T follicular helper cell (primary cell): ENCODE data around the gene ALMS1.
"Not testable (repeated sequence)": the region's sequence is repeated elsewhere in the genome, so short reads cannot be mapped to it uniquely, and the experiment has no call there.

Experiments
- DNase-seq: peaks from one replicate; pipeline ENCODE4 v3.0.0-alpha.2; 2020; ENCODE audit warnings: low read depth

ALMS1 gene

GRCh38 chr2:73404409-73404808, 18.8 kb downstream of the ALMS1 start:
- no peak for DNase-seq

GRCh38 chr2:73406996-73407395, 21.4 kb downstream of the ALMS1 start:
- DNase-seq, result no peak

GRCh38 chr2:73408198-73408597, 22.6 kb downstream of the ALMS1 start:
- no peak for DNase-seq

- DNase-seq, result no peak
Observed at GRCh38 chr2:73414696-73415095, 29.1 kb downstream of the ALMS1 start.

- DNase-seq, result no peak
Observed at GRCh38 chr2:73415906-73416305, 30.3 kb downstream of the ALMS1 start.

- no peak for DNase-seq
Observed at GRCh38 chr2:73418343-73418742, 32.7 kb downstream of the ALMS1 start.

- DNase-seq, result no peak
Observed at GRCh38 chr2:73423913-73424312, 38.3 kb downstream of the ALMS1 start.

GRCh38 chr2:73426176-73426575, 40.5 kb downstream of the ALMS1 start:
- DNase-seq, result no peak

GRCh38 chr2:73436019-73436418, 50.4 kb downstream of the ALMS1 start:
- DNase-seq, result no peak

- DNase-seq, result no peak
Observed at GRCh38 chr2:73444202-73444601, 58.6 kb downstream of the ALMS1 start.

- no peak for DNase-seq
Observed at GRCh38 chr2:73448856-73449255, 63.2 kb downstream of the ALMS1 start.

- no peak for DNase-seq
Observed at GRCh38 chr2:73449404-73449803, 63.8 kb downstream of the ALMS1 start.

- DNase-seq, result no peak
Observed at GRCh38 chr2:73451263-73451972, 65.8 kb downstream of the ALMS1 start.

GRCh38 chr2:73457982-73458381, 72.3 kb downstream of the ALMS1 start:
- no peak for DNase-seq

- DNase-seq, result not testable (repeated sequence)
Observed at GRCh38 chr2:73462388-73462787, 76.8 kb downstream of the ALMS1 start.

- no peak for DNase-seq
Observed at GRCh38 chr2:73468376-73468775, 82.7 kb downstream of the ALMS1 start.

GRCh38 chr2:73483874-73484273, 98.2 kb downstream of the ALMS1 start:
- DNase-seq, result not testable (repeated sequence)

- no peak for DNase-seq
Observed at GRCh38 chr2:73487112-73487657, 101.5 kb downstream of the ALMS1 start.

GRCh38 chr2:73488079-73488478, 102.4 kb downstream of the ALMS1 start:
- no peak for DNase-seq

- no peak for DNase-seq
Observed at GRCh38 chr2:73489053-73489452, 103.4 kb downstream of the ALMS1 start.

GRCh38 chr2:73494031-73494430, 108.4 kb downstream of the ALMS1 start:
- DNase-seq, result no peak

- DNase-seq, result no peak
Observed at GRCh38 chr2:73503992-73504570, 118.4 kb downstream of the ALMS1 start.

GRCh38 chr2:73504850-73505249, 119.2 kb downstream of the ALMS1 start:
- not testable (repeated sequence) for DNase-seq

- DNase-seq, result not testable (repeated sequence)
Observed at GRCh38 chr2:73510470-73510869, 124.8 kb downstream of the ALMS1 start.
